HFF-Myc (cell line): ENCODE measurements around the gene AP1B1.

ENCODE experiments used
- DNase-seq: peaks from one replicate; pipeline ENCODE4 v3.0.0-alpha.2; 2011; ENCODE audit warnings: low read depth; ENCODE audit errors: extremely low read depth
- H3K4me3 ChIP-seq: replicated peaks from 2 replicates; pipeline ENCODE4 v1.5.1; 2011; ENCODE audit warnings: low read depth, mild to moderate bottlenecking, control low read depth, low read length
- CTCF ChIP-seq: IDR thresholded peaks from 2 replicates; pipeline ENCODE4 v1.5.1; 2012; ENCODE audit warnings: mild to moderate bottlenecking, low read depth, low read length, control low read depth; ENCODE audit errors: missing control alignments

AP1B1 gene

GRCh38 chr22:29314537-29315285, 73.7 kb downstream of the AP1B1 start:
- no peak overlapping the region for H3K4me3 ChIP-seq
- TF ChIP-seq CTCF, result no peak
- no peak for DNase-seq

- no peak for DNase-seq
- no peak for TF ChIP-seq CTCF
- H3K4me3 ChIP-seq, result no peak overlapping the region
Observed at GRCh38 chr22:29313576-29314466, 74.5 kb downstream of the AP1B1 start.

GRCh38 chr22:29313126-29313575, 75.2 kb downstream of the AP1B1 start:
- no peak overlapping the region for H3K4me3 ChIP-seq
- TF ChIP-seq CTCF, result peak; percentile 74
- no peak for DNase-seq

- no peak for DNase-seq
- TF ChIP-seq CTCF, result no peak
- H3K4me3 ChIP-seq, result no peak overlapping the region
Observed at GRCh38 chr22:29312218-29313125, 75.9 kb downstream of the AP1B1 start.

- no peak for DNase-seq
- no peak overlapping the region for H3K4me3 ChIP-seq
- TF ChIP-seq CTCF, result no peak
Observed at GRCh38 chr22:29311464-29312217, 76.7 kb downstream of the AP1B1 start.
